Smooth muscle cell (in vitro differentiated cells): ENCODE measurements around the gene DIPK1B. TPM values are rescaled to one million over a fixed set of nuclear protein-coding genes. Genes with fewer than 3 reads are reported as not detected.

Experiments
- DNase-seq: peaks from one replicate; lab custom pipeline; 2025; ENCODE audit not compliant: unreplicated experiment; lab: John Stamatoyannopoulos, UW
- H2AFZ ChIP-seq: fragments of 200-600 bp; sonication (generic); 2 replicates; pipeline ENCODE4 v1.6.0; 2016; ENCODE audit warnings: antibody characterized with exemption, low read depth, mild to moderate bottlenecking
- H3F3A ChIP-seq: fragments of 200-600 bp; sonication (generic); 2 replicates; pipeline ENCODE4 v1.6.0; 2017; ENCODE audit warnings: antibody characterized with exemption, low read depth
- H3K27ac ChIP-seq: fragments of 200-600 bp; sonication (generic); 2 replicates; pipeline ENCODE4 v1.5.1; 2016; ENCODE audit warnings: low read depth, mild to moderate bottlenecking
- H3K27me3 ChIP-seq: fragments of 200-600 bp; sonication (generic); 2 replicates; pipeline ENCODE4 v1.6.1; 2016; ENCODE audit warnings: low read depth, mild to moderate bottlenecking
- H3K36me3 ChIP-seq: fragments of 200-600 bp; sonication (generic); 2 replicates; pipeline ENCODE4 v1.5.1; 2016; ENCODE audit warnings: low read depth
- H3K4me1 ChIP-seq: fragments of 200-600 bp; sonication (generic); 2 replicates; pipeline ENCODE4 v1.5.1; 2016; ENCODE audit warnings: low read depth
- H3K4me2 ChIP-seq: fragments of 200-600 bp; sonication (generic); 2 replicates; pipeline ENCODE4 v1.6.0; 2016; ENCODE audit warnings: mild to moderate bottlenecking
- H3K4me3 ChIP-seq: fragments of 200-600 bp; sonication (generic); 2 replicates; pipeline ENCODE4 v1.5.1; 2016; ENCODE audit warnings: mild to moderate bottlenecking
- H3K79me2 ChIP-seq: fragments of 200-600 bp; sonication (generic); 2 replicates; pipeline ENCODE4 v1.6.0; 2016; ENCODE audit warnings: low read depth, mild to moderate bottlenecking
- H3K9ac ChIP-seq: fragments of 200-600 bp; sonication (generic); 2 replicates; pipeline ENCODE4 v1.6.0; 2016; ENCODE audit warnings: low read depth
- H3K9me3 ChIP-seq: fragments of 200-600 bp; sonication (generic); replicated peaks from 2 replicates; pipeline ENCODE4 v1.5.1; 2016; ENCODE audit warnings: low read depth
- H4K20me1 ChIP-seq: fragments of 200-600 bp; sonication (generic); 2 replicates; pipeline ENCODE4 v1.6.0; 2016; ENCODE audit warnings: low read depth
- CTCF ChIP-seq: fragments of 200-600 bp; sonication (generic); IDR thresholded peaks from 2 replicates; pipeline ENCODE4 v1.5.1; 2017; ENCODE audit warnings: borderline replicate concordance, mild to moderate bottlenecking, antibody characterized with exemption; ENCODE audit not compliant: insufficient read depth, poor library complexity, severe bottlenecking
- WGBS: methylation state at CpG from one replicate; pipeline ENCODE4 v1.1.7; 2016; ENCODE audit warnings: low lambda C conversion rate; 5-methylcytosine and 5-hydroxymethylcytosine counted together
- polyA plus RNA-seq: library from polyadenylated mRNA; unstranded; fragments of >200 nt; fragmentation: Nextera tagmentation; extraction: Ambion mirVana; gene quantifications from 2 replicates; pipeline ENCODE4 v1.2.1, GENCODE V29; 2016
- total RNA-seq: library from RNA; depleted of rRNA; stranded (reverse); fragments of >200 nt; gene quantifications from 2 replicates; pipeline ENCODE4 v1.2.3, GENCODE V29; 2014

The DIPK1B gene
- total and polyA plus RNA-seq, 2 experiments from 2014 or later = 14.6 to 58.5 TPM

GRCh38 chr9:136720898-136721338 is 8.5 kb downstream of the DIPK1B start:
- Histone ChIP-seq H3K27me3 (no peaks in the 10 kb centered on the region), H3K79me2 (no peaks in the 10 kb centered on the region), H3K4me1 (peaks cover 3% of the 10 kb centered on the region), H2AFZ (no peak overlapping the region), H4K20me1 (peaks cover 83% of the 10 kb centered on the region), H3K4me3 (no peak overlapping the region), H3K9me3 (no peaks in the 10 kb centered on the region), H3F3A (no peaks in the 10 kb centered on the region), H3K27ac (no peak overlapping the region), H3K4me2 (no peak overlapping the region), H3K36me3 (no peaks in the 10 kb centered on the region), H3K9ac (no peak overlapping the region)
- TF ChIP-seq CTCF = no peak
- no peak for DNase-seq
- 88% methylated on average over 11 of the region's 11 CpGs for WGBS

- WGBS = 88% methylated on average over 30 of the region's 30 CpGs
Measured at GRCh38 chr9:136721339-136722092, 9.1 kb downstream of the DIPK1B start.

GRCh38 chr9:136722093-136722968 is 10.0 kb downstream of the DIPK1B start:
- Histone ChIP-seq H3K9me3 (no peaks in the 10 kb centered on the region), H3K36me3 (no peaks in the 10 kb centered on the region), H3K4me2 (no peak overlapping the region), H3K4me1 (peaks cover 13% of the 10 kb centered on the region), H3K27ac (no peak overlapping the region), H3K9ac (no peak overlapping the region), H3K79me2 (peaks cover 9% of the 10 kb centered on the region), H3K27me3 (no peaks in the 10 kb centered on the region), H3F3A (no peaks in the 10 kb centered on the region), H2AFZ (no peak overlapping the region), H4K20me1 (peaks cover 94% of the 10 kb centered on the region), H3K4me3 (no peak overlapping the region)
- 92% methylated on average over 31 of the region's 31 CpGs for WGBS
- no peak for TF ChIP-seq CTCF
- no peak for DNase-seq

More at GRCh38 chr9:136721339-136722092, 9.1 kb downstream of the DIPK1B start:
- no peak overlapping the region for H2AFZ ChIP-seq
- no peaks in the 10 kb centered on the region for H3K9me3 ChIP-seq
- TF ChIP-seq CTCF = no peak
- no peak for DNase-seq
- H3K4me1 ChIP-seq = peaks cover 9% of the 10 kb centered on the region
- H3K4me2 ChIP-seq = no peak overlapping the region
- no peak overlapping the region for H3K4me3 ChIP-seq
- peaks cover under 1% of the 10 kb centered on the region for H3K79me2 ChIP-seq
- no peaks in the 10 kb centered on the region for H3K27me3 ChIP-seq
- no peak overlapping the region for H3K9ac ChIP-seq
- no peaks in the 10 kb centered on the region for H3F3A ChIP-seq
- no peak overlapping the region for H3K27ac ChIP-seq
- no peaks in the 10 kb centered on the region for H3K36me3 ChIP-seq
- H4K20me1 ChIP-seq = peaks cover 86% of the 10 kb centered on the region
